HL-60/S4 treated with phorbol 12-myristate 13-acetate at 8.2 ng/mL for 4 days and 3 days (cell line): ENCODE results near the gene PARP11.

Experiments
- in situ Hi-C: fragments of 300-500 bp; cut with MboI; formaldehyde crosslinking; loops from 2 replicates; pipeline ENCODE4 v1.15.0; 2022; ENCODE audit warnings: low sequenced_read_pairs

The PARP11 gene

DNA sequence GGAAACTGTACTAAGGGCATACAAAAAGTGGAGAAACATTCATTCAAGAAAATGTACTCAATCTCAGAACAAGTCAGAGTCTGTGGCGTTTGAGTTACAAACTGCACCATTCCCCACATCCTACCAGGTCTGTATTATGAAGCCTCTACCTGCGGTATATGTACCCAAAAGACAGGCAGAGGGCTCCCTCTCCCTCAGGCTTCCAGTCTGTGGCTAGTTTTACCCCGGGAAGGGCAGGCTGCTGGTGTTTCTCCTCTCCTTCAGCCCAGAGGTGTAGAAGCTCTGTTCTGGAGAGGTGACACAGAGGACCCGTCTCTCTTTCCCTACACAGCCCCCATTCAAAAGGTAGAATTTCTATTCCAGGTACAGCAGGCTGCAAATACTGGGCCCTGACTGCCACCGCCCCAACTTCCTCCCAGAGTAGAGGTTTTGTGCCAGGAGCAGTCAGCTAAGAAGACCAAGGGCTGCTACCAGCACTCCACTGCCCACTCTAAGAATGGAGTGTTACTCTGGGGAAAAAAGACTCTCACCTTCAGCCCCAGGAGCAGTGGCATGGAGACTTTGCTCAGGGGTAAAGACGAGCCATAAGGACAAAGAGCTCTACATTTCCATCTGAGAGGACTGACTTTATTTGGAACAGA lies 39.4 kb downstream of the PARP11 start:
- in situ Hi-C loops: no loop called here

DNA sequence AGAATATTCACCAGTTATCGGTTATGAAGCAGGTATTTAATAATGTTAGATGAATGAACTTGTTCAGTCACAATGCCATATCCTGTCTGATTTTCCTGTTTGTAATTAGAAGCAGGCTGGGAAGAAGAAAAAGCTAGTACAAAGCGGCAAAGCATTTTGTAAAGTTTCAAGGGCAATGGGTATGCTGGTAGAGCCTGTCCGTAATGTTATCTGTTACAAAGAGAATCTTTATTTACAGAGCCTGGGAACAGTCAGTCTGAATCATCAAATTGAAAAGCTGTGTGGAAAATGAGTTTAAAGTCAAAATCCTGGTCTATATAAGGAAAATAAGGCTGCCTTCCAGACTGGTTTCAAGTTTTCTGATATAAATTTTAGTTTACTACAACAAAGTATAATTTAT lies 40.5 kb downstream of the PARP11 start:
- in situ Hi-C loops: no loop called here

DNA sequence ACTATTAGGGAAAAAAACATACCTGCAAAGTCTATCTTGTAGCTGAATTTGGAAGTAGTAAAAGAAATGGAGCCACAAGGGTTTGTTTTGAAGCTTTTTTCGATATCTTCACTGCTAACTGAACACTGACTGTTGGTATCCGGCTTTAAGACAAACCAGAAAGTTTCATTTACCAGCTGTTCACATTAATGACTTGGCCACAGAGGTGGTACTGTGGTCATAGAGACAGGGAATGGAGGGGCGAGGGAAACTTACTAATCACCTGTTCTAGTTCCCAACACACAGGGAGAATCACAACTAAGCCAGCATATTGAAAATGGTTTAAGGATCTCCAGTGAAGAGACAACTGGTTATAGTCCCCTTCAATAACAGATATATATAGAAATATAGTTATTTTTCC lies 44.3 kb downstream of the PARP11 start:
- in situ Hi-C loops: no loop called here

DNA sequence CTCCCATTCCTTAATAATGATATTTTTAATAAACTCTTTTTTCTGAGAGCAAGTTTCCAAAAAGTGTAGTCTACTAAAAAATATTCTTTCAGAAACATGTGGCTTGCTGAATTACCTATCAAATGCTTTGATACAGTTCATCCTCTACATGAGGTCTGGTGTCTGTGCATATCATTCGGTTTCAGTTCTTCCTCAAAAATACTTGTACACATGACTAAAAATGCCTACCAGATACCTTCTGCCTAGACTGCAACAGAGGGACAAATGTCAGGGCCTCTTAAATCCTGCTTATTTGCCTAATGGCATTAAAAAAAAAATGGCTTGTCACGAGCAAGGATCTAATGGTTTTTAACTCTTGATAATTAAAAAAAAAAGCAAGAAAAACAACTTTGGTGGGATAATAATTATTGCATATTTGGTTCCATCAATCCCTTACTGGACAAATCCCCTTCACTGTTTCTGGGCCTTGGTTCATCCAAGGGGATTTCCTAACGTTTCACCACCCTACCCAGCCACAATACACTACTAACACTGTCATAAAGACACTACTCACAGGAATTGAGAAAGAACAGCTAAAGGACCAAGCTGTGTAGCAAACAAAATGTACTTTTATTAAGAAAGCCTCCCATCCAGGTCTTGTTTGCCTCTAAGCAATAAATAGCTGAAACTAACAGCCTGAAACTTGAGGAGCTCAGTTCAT lies 45.7 kb downstream of the PARP11 start:
- in situ Hi-C loops: no loop called here

DNA sequence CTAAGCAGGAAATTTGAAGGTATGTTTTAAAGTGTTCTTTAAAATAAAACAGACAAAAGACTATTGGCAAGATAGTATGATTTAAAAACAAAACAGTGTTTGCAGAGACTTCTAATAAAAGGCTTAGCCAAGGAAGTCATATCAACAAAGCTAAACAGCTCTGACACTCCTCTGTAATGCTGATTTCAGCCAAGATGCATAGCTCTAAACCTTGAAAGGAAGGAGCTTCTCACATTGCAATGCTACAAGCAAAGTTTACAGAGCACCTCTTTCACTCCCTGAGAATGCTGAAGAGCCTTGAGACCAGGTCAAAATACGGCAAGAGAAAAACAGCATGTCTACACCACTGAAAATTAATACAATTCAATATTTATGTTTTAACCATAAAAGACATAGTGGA lies 51.8 kb downstream of the PARP11 start:
- in situ Hi-C loops: no loop called here

DNA sequence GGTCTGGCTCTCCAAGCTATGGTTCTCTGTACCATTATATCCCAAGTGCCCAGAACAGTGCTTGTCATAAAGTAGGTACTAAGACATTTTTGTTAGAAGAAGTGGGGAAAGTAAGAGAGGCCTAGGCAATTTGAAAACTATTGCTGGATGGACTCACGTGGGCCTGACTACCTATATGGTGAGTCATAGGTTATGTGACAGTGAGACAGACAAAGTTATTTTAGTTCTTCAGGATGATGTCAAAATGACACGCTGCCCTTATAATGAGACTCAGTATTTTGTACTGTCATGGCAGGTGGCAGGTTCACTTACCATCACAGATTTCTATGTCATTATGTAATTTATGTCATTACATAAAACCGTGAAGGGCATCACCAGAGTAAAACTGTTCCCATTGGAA lies 53.1 kb downstream of the PARP11 start:
- in situ Hi-C loops: no loop called here

DNA sequence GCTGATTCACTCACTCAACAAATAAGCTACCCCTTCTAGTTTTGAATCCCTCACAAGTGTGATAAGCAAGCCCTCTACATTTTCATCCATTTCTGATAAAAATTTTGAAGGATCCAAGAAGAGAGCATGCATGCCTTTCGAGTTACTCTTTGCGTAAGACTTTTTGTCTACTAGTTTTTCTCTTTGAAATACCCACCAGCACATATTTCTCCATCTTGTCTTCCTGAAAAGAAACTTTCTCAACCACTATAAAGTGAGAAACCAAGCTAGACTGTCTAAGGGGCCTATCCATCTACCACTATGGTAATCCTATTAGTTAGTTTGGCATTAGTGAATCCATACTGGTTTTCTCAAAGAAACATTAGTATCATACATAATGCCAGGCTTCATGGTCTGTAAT lies 56.9 kb downstream of the PARP11 start:
- in situ Hi-C loops: no loop called here

DNA sequence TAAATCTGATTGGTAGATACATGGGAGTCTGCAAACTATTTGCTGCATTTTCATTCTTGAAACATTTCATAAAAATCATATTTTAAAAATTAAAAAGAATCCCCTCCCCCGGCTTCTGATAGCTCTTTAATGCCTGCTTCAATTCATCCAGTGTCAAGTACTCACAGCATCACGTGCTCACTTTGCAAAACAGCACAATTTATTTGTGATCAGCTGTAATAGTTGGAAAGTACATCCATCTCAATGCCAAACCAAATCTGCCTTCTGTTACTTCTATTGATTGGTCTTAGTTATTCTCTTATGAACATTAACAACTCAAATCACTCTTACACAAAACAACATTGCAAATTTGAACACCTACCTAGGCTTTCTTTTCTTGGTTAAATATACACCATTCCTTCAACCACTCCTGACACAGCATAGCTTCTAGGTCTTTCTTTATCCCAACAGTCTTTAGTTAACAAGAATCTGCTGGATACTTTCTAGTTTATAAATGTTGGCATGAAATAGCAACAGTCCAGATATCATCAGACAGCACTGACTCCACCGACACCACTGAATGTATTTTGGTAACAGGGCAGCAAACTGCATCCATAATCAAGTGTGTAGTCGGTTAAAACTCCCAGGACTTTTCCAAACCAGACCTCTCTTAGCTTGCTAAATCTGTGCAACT lies 58.0 kb downstream of the PARP11 start:
- in situ Hi-C loops: no loop called here

DNA sequence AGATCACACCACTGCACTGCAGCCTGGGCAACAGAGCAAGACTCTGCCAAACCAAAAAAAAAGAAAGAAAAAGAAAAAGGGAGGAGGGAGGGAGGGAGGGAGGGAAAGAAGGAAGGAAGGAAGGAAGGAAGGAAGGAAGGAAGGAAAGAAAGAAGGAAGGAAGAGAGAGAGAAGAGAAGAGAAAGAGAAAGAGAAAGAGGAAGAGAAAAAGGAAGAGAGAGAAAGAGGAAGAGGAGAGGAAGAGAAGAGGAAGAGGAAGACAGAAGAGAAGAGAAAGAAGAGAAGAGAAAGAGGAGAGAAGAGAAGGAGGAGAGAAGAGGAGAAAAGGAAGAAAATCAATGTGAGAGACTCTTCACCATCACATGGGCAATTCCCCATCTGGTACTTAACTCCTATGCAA lies 62.7 kb downstream of the PARP11 start:
- in situ Hi-C loops: no loop called here

DNA sequence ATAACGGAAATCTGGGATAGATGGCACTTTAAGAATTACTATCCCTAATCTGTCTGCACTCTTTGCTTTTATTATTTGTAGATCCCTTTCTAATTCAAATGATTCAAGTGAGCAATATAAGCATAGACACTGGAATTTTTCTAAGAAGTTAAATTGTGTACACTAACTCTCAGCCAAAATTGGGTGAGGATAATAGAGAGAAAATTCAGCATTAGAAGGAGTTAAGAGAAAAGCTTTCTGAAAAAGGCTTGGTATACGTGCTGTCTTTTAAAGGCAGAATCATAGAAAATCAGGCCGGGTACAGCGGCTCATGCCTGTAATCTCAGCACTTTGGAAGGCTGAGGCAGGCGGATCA lies 63.2 kb downstream of the PARP11 start:
- in situ Hi-C loops: no loop called here

DNA sequence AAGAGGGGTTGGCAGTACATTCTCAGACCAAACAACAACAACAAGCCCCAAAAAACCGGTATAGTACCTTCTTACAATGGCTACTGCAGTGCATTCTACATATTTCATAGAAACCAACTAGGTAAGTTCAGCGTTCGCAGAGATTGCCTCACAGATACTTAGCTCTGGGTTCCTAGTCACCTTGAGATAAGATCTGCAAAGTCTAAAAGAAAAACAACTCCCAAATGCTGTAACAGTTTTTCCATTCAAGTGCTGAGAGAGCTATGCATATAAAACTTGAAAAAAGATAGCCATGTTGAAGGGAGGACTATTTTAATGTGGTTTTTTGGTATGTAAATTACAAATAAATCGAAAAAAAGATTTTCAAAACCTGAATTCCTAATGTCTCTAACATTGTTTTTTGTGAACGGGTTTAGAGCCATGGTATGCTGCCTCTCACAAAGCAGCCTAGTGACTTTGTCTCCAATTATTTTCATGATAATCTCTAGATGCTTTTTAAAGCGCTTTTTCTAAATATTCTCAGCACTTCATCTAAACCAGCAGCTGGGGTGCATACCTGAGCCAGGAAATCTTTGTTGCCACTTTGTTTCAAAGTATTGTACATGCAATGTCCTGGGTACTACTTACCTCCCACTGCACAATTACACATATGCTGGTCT lies 63.7 kb downstream of the PARP11 start:
- in situ Hi-C loops: no loop called here

DNA sequence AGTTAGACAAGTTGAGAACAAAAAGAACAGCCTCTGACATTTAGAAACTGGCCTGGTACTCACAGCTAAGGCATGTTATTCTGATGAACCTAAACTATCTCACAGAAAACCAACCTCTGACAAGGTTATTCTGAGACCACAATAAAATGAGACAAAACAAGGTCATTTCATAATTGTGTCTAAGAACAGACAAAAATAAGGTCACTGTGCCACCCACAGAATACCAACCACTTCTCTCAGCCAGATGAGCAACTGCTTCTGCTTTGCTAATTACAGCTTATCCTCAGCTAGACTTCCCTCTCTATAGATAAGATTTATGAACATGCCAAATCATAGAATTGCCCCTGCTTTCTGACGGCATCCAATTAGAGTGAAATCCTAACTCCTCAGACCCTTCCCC lies 68.1 kb downstream of the PARP11 start:
- in situ Hi-C loops: no loop called here

DNA sequence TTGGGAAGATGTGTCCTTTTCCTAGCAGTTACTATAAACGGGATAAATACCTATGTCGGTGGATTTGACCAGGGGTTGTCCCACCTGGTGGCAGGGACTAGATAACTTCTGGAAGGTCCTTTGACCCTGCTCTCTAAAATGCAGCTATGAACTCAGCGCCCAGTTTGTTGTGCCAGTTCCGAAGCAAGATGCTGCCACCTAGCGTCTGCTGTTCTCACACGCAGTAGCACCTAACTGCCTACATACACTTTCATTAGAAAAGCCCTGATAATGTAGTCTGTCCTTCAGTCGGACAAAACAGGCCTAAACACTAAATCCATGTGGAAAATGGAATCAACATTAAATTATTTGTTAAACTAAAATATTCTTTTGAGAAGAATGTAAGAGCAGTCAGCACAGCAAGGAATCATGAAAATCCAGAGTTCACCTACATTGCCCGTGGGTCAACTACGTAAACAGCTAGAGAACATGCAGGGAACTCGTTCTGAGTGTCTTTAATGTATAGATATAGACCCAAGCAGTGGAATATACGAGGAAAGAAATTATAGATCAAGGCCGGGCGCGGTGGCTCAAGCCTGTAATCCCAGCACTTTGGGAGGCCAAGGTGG lies 69.2 kb downstream of the PARP11 start:
- in situ Hi-C loops: no loop called here

DNA sequence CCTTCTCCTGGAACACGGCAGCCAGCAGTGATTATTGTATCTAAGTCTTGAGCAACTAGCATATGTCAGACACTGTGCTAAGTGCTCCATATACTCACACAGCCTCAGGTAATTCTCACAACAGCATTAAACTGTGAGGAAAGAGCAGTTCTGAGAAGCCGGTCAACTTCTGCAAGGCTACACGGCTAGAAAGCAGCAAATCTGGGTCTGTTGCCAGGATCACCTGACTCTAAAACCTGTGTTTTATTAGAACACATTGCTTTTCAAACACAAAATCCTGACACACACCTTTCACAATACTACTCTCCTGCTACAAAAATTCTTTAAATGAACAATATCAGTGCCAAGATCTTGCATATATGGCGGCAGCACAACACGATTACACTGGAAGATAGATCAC lies 70.5 kb downstream of the PARP11 start:
- in situ Hi-C loops: no loop called here

DNA sequence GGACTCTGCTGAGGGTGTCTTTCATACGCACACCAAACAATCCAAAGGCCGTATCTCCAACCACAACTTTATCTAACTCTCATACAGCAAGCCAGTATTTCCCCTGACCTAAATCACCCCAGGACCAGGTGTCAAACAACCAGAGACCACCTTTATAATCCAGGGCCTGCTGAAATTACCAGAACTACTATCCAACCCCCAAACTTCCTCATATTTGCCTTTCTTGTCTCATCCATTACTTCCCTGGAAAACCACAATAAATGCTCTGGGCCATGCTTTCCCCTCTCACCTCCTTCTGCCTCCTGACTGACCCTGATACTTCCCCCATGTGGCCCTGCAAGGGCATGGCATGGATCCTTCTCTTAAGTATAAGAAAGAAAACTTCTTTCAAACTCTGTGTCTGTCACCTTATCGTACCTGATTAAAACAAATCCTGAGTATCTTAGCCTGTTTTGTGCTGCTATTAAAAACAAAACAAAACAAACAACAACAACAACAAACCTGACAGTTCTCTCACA lies 75.6 kb downstream of the PARP11 start:
- in situ Hi-C loops: loop anchor here (25.0 kb wide), 1 partner anchor 485 kb away; no protein-coding TSS in a partner anchor

DNA sequence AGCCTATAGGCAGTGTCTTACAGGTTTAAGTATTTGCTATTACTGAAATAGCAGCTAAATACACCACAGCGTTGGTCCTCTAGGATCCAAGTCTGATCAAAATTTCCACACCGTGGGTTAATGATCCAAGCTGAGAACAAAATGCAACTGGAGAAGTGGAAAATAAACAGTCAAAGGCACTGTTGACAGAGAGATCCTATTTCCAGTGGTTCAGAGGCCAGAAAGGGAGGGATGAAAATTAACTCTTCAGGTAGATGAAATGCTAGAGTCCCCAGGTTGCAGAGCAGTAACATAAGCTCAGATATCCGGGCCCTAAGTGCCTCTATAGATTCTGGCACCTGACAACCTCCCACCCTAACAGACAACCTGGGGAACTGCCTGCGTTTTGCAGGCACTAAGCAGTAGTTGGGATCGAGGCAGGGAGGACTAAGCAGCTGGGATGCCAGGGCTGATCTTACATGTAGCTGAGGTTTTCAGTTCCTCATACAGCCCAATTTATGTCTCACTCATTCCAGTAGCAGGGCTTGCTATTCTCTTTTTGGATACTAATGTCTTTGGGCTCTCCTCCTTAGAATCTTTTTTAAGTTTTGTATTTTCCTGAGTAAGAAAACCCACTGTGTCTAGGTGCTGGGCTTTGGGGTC lies 77.6 kb downstream of the PARP11 start:
- in situ Hi-C loops: loop anchor here (25.0 kb wide), 1 partner anchor 483 kb away; no protein-coding TSS in a partner anchor

DNA sequence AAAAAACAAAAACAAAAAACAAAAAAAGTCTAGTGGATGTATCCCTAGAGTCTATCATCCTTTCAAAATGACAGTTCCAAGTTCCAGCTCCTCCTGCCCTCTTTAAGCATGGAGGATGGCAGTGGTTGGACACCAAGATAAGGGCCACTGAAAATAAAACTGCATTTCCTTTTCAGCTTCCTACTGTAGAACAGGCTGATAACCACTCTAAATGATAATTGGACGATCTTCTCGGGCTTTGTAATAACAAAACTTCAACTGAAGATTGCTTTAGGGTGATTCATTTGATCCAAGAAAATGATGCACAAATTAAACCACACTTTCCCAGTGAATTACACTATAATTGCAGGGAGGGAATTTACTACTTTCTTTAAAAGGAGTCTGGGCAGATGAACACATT lies 78.1 kb downstream of the PARP11 start:
- in situ Hi-C loops: loop anchor here (25.0 kb wide), 1 partner anchor 483 kb away; no protein-coding TSS in a partner anchor

DNA sequence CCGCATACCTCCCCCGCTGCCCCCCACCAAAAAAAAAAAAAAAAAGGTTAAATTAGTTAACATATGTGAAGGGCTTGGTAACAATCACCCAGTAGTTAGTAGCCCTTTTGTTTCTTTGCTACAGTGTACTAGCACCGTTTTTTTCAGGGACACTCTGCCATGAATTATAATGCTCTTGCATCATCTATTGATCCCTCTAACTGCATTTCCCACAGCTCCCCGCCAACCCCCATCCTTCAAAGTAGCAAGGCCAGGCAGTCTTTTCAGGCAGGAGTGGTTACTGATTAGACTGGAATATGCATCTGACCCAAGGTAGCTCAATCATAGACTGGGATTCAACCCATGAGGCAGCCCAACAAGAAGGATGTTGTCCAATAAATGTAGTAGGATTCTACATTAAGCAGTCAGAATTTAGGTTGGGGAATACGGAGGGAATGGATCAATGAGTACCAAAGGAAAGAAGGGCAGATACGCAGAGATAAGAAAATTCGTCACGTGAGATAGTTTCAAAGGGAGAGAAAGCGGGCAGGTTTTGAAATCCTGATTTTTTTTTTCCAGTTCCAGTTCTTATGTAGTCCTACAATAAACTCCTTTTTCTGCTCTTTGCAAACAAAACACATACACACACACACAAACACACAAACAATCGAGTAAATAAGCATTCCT lies 80.4 kb downstream of the PARP11 start:
- in situ Hi-C loops: loop anchor here (25.0 kb wide), 1 partner anchor 480 kb away; no protein-coding TSS in a partner anchor

DNA sequence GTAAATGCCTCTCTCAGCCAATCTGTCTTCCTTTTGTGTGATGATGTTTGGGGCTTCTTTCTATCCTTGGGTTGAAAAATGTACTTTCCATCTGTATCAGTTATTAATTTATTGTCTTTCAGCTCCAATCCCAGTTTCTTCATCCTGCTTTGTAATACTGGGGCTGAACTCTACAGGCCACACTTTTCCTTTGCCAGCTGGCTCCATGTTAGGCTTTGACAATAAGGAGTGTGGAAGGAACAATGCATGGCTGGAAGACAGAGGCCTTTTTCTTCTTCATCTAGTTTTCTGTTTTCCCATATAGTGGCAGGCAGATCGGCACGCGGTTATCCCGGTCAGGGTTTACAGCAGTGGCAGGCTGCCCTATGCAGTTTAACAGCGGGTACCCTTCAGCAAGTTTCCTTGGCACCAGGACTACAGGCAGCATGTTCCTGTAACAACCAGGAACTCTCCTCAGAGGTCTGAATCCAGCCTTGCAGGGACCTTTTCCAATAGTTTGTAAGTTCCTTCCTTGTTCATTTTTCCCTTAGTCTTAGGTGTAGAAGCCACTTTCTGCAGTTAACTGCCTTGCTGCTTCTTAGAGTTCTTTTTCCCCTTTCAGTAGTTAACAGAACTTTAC lies 81.8 kb downstream of the PARP11 start:
- in situ Hi-C loops: loop anchor here (25.0 kb wide), 1 partner anchor 479 kb away; no protein-coding TSS in a partner anchor
